ENCODE measurements around the gene IL16.
A peak's percentile ranks its signal among the peaks of the same experiment; 100 is the strongest.
"Not testable (repeated sequence)": the region's sequence is repeated elsewhere in the genome, so short reads cannot be mapped to it uniquely, and the experiment has no call there.

Gene IL16

DNA sequence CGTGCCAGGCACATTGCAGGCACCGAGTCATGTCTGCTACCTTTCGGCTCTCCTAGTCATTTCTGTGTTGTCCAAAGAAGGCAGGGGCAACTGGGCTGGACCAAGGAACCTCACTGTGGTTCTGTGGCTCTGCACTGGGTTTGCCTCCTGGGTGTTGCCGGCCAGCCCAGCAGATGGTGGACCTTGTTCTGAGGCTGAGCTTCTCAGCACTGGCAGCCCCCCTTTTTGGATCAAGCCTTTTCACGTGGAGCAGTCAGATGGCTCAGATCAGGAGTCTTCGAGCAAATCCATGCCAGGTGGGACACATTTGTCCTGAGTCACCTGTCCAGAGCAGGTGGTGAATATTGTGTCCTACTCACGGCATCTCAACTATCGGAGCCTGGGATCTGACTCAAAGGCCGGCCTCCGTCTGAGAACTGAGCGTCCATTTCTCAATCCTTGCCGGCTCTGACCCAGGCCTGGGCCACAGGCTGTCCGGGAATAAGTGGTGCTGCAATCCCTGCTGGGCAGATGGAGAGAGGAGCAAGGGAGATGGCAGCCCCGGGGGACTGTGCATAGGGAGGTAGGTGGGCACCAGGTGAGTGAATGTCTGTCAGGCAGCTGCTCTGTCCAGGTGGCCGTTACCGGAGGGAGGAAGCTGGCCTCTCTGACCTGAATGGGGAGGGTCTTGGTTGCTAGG is at the start of gene IL16:
IL16 (plus strand) TSS at position 304 of the 679 bp plus-strand sequence. CDS start 28,521 bp downstream, outside the sequence.
- no peak for DNase-seq

DNA sequence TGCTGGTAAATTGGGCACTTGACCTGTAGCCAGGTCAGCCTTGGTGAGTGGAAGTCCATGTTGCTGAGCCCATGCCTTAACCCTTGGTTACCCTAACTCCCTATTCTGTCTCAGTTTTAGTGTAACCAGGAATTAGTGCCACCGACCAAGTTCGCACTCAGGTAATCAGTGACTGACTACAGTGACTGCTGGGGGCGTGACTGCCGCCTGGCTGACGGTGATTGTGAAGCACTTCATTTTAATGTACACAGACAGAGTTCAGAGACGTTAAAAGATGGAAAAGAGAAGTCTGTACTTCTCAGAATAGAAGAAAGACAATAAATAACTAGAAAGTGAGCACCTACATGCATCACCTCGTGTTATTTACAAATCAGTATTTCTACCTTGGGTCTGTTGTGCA is 45.3 kb upstream of the IL16 start:
- DNase-seq: no peak

GRCh38 chr15:81152339-81152738 is 44.3 kb upstream of the IL16 start:
- DNase-seq: no peak

- DNase-seq: no peak
These were observed 43.9 kb upstream of the IL16 start for GRCh38 chr15:81152799-81153198.

GRCh38 chr15:81155375-81156218 is 41.1 kb upstream of the IL16 start:
- DNase-seq: no peak

GRCh38 chr15:81156324-81156723 is 40.4 kb upstream of the IL16 start:
- no peak for DNase-seq

DNA sequence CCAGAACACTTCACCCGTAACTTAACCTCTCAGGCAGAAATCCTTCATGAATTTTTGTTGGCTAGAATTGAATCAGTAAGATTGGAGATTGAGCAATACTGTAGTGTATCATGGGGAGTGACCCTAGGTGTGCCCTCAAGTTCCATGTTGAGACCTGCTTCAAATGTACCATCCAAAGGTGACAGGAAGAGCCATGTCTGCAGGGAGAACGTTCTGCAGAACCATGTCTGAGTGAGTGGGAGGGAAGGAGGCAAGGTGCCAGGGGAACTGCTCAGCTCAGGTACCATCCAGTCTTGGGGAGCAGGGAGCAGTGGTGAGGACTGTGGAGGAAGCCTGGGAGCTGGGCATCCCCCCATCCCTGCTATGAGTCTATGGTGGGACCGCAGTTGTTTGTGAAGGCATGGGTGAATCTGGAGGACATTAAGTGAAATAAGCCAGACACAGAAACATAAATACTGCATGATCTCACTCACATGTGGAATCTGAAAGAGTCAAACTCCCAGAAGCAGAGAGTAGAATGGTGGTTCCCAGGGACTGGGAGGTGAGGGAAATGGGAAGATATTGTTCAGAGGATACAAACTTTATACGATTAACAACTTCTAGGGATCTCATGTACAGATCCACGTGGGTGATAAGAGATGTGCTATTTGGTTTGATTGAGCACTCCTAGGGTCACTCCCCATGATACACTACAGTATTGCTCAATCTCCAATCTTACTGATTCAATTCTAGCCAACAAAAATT is 39.3 kb upstream of the IL16 start:
- DNase-seq: no peak

DNA sequence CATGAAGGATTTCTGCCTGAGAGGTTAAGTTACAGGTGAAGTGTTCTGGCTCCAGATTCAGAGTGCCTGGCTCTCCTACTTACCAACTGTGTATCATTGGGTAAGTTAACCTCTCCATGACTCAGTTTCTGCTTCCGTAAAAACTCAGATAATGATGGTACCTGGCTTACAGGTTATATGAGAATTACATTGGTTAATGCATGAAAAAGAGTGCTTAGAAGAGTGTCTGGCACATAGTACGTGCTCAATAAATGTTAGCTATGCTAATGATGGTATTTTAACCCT is 38.8 kb upstream of the IL16 start:
- no peak for DNase-seq

GRCh38 chr15:81158561-81158960 is 38.1 kb upstream of the IL16 start:
- not testable (repeated sequence) for DNase-seq

DNA sequence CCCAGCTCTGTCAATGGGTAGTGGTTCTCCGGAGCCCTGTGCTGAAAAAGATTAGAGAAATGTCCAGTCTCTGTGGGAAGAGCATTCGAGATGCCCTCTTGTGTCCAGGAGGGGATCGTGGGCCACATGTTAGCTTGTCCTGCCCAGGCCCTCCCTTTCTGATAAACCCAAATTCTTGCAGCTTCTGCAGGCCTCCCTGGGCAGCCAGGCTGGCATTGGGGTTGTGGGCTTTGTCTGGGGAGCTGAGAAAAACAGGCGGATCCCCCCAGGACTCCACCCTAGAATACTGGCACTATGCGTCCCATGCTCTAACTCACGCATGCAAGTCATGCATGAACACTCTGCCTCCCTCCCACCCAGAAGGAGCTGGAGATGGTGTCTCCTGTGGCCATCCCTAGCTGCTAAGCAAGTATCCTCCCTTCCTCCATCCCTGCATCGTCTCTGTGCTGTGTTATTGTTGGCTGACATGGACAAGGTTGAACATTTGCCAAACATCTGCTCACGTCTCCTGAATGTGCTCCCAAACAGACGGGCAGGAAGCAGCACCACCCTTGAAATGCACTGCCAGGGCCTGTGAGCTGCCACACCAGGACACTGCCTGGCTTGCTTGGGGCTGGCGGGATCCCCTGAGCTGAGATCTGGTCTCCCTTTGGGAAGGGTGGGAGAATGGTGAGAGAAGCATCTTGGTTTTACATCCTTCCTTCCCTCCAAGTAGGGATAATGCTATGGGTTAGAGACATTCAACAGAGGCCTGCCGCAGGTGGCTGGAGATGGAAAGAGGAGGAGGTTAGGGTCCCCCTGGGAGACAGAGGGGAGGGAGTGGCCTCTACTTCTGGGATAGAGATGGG is 36.1 kb upstream of the IL16 start:
- DNase-seq: peak; percentile 13

DNA sequence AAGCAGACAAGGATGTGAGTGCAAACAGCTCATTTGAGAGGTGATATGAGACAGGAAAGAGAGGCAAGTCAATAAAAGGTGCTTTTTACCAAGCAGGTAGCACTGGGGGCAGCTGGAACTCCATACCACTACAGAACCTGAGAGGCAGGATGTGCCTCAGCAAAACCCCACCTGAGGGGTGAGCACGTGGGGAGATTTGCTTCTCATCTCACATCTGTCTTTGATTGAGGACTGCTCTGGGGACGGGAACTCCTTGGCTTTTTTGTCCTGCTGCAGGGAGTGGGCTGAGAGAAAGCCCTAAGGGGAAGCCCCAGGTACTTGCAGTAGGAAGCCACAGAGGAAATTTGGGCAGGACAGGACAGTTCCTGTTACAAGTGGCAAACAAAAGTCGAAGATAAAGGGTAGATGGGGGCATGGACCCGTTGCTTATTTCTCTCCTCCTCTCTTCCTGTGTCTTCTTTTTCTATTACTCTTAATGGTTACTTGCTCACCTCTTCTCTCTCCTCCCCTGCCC is 35.5 kb upstream of the IL16 start:
- no peak for DNase-seq

DNA sequence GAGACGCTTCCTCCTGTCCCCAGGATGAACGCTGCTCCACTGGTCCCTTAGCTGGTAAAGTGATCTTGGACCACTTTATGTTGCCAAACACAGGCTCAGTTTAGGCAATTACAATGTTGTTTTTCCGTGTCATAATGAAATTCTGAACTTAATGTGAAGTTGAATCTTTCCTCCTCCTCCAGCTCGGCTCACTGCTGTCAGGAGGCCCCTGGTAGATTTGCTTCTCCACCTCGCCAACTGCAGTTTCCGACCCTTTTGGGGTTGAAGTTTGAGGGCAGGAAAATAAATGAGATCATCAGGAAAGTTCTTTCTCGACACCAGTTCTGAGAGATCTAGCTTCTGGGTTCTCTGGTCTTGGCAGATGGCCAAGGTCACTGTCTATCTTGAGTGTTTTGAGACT is 34.8 kb upstream of the IL16 start:
- no peak for DNase-seq

DNA sequence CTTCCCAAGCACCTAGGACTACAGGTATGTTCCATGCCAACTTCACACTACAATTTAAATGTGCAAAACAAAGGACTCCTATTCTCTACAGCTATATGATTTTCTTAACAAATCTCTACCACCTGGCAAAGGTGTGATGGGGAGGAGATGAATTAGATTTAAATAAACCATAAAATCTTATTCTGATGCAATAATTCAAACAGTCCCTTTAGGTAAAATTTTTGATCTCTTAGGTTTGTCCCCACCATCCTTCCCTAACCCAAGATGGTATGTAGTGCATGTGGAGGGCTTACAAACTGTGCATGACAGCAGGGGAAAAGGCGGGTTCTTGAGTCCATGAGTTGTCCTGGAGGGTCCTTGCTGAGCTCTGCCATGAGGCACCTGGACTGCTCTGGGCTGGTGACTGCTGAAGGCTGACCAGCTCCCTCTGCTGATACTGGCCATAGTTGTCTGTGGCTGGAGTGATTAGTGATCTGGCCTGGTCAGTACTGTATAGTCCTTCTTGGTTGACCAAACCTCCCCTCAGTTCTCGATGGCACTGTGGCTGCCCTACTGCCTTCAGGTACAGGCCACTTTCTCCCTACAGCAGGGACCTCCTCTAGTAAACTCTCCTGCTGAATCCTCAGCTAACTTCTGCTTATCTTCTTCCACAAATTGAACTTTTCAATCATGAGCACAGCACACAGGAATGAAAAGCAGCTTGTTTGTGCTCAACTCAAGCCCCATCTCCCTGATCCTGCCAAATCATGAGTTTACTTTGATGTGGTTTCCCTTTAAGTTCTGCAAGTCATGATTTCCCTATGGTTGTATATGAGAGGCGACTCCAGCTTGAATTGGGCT is 32.5 kb upstream of the IL16 start:
- no peak for DNase-seq

DNA sequence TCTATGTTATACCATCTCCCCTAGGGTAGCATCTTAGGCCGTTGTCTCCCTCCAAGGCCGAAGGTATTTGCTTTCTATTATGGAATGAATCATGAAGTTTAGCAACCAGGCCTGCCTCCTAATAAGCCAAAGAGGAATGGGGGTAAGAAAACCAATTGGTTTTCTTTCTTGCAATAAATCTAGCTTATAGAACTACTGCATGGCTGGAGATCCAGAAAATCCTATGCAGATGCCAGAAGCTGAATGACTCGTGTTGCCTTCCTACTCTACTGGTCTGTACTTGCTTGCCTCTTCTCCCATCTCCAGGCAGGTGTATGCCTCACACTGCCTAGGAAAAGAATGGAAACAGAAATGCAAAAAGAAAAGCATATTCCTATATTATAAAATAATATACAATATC is 31.1 kb upstream of the IL16 start:
- DNase-seq: no peak

DNA sequence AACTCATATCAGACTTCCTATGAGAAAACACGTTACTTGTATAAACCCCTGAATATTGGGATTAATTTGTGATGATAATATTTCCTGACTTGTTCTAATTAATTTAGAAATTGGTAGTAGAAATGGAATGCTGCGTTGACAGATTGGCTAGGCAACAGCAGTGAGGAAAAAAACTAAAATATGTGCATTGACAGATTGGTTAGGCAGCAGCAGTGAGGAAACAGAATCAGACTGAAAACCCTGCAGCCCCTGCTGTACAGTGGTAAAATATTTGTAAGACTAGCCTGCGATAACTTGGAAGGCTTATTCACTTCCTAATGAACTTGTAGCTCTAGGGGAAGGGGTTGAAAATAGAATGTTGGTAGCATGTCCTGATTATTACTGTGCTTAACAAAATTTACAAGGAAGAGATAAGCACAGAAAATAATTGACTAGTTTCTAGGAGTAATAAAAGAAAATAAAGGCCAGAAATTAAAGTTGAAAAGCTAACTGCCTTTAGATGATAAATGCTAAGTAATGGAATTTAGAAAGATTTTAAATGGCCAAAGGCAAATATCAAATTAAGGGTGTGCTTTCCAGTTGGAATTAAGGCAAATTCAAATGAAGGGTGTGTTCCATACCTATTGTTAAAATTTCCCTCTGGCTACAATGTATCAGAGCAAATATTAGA is 29.9 kb upstream of the IL16 start:
- no peak for DNase-seq

GRCh38 chr15:81168131-81168526 is 28.6 kb upstream of the IL16 start:
- DNase-seq: no peak

DNA sequence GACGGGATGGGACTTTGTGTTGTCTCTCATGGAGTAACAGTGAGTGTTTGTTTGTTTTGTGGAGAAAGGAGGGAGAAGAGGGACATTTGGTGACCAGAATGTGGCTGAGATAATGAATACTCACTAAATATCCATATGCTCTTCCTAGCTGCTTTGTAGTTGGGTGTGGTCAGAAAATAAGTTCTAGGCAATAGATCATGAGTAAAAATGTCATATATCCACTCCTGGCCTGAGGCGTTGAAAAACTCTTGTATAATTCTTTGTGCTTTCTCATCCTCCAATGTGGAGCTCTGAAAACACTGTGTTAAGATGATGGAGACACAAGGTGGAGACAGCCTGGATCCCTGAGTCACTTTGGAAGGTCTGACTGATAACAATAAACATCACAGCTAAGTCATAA is 28.0 kb upstream of the IL16 start:
- DNase-seq: no peak

DNA sequence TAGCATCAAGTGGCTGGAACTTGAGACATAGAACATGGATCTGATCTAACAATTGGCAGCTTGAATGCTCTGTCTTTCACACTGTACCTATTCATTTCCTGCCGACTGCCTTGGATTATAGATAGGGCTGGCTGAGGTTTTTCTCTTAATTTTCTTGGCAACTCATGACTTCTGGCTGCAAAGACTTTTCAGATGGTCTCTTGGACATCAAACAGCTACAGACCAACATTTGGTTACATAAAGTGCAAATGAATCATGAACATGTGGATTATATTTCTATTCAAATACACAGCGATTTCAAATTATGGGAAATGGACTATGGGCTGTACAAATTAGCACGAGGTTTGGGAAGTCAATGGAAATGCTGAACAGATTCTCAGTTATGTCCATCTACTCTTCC is 26.2 kb upstream of the IL16 start:
- peak; percentile 16 for DNase-seq

DNA sequence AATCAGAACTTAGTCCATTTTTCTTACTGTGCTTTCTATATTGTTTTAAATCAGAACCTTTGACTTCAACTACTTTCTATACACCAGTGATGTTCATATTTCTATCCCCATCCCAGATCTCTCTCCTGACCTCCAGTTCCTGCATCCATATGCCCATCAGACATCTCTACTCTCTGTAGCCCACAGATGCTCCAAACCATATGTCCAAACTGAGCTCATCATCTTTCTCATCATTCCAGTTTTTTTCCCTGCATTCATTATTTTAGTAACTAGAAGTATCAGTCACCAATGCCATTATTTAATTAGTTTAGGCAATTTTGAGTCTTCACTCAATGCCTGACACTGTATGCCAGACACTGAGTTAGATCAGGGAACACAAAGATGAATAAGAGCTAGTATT is 25.4 kb upstream of the IL16 start:
- DNase-seq: no peak

DNA sequence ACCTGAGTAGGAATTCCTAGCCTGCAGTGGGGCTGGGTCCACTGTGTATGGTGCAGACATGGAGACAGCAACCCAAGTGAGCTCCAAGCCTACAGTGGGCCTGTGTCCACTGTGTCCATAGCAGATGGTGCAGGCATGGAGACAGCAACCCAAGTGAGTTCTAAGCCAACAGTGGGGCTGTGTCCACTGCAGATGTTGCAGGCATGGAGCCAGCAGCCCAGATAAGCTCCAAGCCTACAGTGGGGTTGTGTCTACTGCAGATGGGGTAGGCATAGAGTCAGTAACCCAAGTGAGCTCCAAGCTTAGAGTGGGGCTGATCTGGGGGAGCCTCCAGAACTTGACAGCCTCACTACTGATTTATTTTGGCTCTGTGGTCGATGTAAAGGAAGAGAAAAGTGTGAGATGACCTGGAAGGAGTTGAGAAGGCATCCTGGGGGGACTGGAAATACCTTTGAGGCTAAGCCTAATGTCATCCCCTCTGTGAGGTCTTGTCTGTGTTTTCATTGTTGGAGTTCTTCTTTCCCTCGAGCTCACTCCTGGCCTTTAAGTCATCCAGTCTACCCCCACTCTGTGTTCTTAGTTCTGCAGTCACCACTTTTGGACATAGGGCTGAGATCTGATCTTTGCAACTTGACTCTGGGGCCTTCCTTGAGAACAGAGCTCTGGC is 22.4 kb upstream of the IL16 start:
- DNase-seq: no peak

All from DMS79 treated with DMSO at 0.1 percent for 48 hours (cell line).